GM19455 (cell line): ENCODE data around the gene PDE6H.

ENCODE experiments used
- ATAC-seq: cut with Tn5 transposase; IDR thresholded peaks from one replicate; pipeline ENCODE4 v1.9.1; 2021; ENCODE audit not compliant: unreplicated experiment

The PDE6H gene

DNA sequence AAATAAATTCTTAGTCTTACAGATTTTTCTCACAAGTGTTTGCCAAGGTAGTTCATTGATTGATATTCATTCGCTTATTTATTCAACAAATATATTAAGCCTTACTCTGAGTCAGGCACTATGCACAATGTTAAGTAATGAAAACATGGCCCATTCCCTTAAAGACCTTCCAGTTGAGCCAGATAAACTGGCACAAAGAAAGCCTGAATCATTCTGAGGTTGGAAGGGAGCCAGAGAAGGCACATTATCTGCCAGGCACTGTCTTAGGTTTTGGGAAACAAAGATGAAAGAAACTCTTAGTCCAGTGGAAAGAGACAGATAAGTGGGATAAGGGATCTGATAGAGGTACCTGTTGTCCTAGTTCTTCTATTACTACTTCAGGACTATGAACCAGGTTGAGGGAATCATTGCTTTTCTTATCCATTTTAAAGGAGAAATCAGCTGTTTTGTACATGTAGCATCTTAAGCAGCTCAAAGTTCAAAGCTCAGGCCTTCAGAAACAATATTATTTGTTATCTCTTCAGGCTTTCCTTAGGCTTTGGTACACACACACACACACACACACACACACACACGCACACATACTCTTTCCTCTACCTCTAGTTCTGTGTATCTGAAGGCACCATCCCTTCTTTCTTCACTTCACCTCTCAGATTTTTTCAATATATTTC is 27.0 kb downstream of the PDE6H start:
- no peak for ATAC-seq

DNA sequence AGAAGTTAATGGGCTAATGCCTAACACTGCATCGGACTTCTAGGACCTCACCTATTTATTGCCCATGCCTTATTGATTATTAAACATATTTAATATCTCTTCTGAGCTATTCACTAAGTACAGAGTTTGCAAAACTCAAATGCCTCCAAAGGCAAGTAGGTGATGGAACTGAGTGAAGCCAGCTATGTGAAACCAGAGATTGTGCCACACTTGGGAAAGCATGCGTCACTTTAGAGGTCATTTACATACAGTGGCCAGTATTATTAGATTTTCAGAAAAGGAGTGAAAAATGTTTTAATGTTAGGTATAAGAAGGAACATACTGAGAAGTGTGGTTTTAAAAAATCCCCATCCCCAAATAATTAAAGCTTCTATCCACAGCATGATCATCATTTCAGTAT is 27.7 kb downstream of the PDE6H start:
- no peak for ATAC-seq

DNA sequence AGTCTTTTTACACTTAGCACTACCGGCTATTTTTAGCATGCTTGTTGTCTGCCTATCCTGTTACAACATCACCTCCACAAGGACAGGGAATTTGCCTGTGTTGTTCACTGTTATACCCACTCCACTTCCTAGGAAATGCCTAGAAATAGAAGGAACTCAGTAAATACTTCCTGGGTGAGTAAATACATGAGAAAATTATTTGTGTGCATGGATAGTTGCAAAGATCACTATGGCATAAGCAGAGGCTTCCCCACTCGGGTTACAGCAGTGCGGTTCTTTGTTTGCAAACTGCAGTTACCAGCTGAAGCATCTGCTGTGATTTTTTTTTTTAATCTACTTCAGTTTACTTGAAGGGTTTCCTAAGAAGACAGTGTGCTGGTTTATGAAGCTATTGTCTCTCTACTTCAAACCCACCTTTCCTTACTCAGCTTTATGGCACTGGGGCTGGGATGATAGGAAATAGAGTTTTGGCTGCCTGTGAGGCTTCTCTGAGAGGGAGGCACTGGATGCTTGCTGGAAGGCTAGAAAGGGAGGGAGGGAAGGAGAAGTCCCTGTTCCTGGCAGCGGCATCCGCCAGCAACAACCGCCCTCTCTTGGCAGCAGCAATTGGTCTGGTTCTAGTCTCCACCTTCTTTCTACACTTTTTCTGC is 29.0 kb downstream of the PDE6H start:
- ATAC-seq: no peak

DNA sequence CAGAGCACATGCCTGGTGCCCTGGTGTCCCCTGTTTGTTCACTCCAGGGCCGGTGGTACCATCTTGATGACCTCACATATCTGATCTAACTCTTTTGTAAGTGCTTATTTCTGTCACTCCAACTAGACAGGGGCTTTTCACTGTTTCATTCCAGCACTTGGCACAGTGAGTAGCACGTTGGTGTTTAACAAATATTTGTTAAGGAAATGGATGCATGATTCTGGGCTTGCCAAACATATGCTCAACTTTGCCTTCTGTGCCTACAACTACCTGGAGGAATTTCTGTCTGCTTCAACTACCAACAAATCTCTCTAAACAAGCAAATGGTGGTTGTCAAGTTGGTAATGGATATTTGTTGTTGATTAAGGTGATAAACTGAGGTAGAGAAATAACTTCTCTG is 31.6 kb downstream of the PDE6H start:
- ATAC-seq: no peak

DNA sequence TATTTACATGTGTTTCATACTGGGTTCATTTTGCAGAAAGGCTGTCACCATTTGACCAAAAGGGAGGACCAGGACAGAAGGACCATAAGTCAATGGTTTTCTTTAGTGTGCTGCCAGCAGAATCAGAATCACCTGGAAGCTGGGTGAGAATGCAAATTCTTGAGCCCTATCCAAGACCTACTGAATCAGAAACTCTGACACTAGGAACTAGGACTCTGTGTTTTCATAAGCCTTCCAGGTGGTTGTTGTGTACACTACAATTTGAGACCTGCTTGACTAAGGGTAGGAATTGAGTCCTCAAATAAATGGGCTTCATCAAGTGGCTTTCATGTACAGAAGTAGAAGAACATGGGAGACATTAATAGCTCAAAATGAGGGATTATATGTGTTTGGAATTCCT is 32.2 kb downstream of the PDE6H start:
- no peak for ATAC-seq

DNA sequence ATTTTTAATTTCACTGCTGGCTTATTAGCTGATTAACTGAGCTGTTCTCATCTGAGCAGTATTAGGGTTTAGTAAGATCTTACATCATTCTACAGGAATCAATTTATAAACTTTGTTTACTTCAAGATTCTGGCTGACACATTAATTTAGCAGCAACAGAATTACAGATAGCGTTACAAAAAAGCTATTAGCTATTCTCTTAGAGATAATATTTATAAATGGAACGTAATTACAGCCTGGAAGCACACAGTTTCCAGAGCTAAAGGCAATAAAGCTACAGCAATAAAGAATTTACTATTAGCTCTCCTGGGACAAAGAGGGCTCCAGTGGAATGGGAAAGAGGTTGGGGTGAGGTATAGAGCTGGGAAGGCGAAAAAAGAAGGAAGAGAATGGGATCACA is 34.7 kb downstream of the PDE6H start:
- no peak for ATAC-seq

DNA sequence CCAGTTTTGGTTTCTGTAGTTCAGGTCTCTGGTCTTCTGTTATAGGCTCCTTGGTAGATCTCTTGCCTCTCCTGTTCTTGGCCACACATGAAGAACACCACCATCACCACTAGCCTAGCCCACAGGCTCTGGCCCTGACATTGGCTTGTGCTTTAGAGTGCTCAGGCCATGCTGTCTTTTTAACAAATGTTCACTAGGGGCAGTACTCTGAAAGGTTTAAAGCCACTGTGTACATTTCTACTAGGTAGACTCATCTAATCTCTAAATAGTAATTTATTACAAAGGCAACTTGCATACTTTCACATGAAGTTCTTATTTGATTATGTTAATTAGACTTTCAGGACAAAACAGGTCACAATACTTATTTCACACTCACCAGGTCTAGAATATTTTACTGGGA is 38.3 kb downstream of the PDE6H start:
- ATAC-seq: no peak

DNA sequence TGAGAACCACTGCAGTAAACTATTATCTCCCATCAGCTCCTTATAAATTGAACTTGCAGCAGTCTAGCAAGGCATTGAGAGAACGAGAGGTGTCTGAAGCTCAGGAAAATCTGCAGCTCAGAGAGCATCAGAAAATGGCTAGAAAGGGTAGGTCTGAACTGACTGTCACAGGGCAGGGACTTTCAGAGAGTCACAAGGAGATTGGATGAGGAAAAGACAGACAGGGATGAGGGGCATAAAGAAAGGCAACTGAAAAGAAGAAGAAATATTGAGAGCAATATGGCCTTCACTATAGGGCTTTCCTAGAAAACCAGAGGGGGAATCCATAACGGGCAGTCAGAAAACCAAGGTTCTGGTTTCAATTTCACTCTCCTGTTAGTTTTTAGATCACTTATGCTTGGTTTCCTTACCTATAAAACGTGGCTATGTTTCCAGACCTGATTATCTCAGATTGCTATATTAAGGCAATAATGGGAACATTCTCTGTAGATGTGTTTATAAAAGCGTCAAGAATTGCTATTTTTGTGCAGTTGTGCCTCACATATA is 40.9 kb downstream of the PDE6H start:
- no peak for ATAC-seq

DNA sequence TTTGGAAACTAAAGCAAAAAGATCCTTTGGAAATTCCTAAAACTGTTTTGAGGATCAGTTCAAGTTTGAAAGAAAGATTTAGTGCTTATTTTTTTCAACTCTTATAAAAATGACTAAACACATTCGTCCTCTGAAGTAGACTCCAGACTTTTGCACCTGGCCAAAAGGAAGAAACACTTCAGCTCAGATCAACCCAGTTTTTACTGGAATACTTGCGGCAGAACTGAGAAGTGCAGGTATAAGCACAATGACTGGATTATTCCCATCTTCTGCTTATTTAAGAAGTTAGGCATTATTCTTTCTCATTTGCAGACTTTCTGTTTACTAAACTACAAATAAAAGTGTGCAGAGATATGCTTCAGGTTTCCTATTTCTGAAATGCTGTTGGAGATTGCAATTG is 41.9 kb downstream of the PDE6H start:
- no peak for ATAC-seq

DNA sequence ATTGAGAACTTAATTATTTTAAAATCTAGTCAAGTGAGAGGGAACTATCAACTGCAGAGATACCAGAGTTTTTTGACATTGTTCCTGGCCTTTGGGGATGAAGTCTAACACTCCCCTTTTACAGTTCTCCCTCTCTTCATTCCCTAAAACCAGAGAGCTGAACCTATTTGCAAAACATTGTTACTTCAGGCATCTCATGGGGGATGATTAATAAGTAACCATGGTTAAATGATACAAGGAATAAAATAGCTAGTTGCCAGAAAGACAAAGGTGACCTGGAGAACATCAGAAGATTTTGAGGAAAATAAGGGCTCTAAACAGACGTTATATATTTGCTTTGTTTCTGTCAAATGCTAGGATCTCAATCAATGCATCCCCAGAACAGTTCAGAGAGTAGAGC is 42.3 kb downstream of the PDE6H start:
- ATAC-seq: no peak

DNA sequence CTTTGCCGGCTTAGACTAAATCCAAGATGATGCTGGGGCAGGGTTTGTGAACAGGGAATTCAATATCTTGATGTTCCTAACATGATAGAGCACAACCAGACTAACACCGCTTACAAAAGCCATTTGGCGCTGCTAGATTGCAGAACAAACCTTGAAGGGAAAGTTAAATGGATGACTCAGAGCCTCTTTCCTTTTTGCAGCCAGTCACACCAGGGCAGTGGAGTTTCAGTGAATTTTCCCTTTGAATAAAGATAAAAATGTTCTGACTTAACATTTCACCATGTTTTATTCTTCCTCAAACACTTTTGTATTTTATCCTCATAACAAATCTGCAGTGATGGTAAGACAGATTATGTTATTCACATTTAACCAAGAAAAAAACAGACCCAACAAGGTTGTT is 47.3 kb downstream of the PDE6H start:
- no peak for ATAC-seq
